ENCODE measurements around the gene FAHD1. TPM values are rescaled to one million over a fixed set of nuclear protein-coding genes. Genes with fewer than 3 reads are reported as not detected.

Gene FAHD1
- total RNA-seq, 1 donor from 2014 or later, result 53.5 TPM

- peaks cover 0 to 12% of the 10 kb centered on the region in 2 donors for H3K36me3 ChIP-seq
- peaks cover 45% of the 10 kb centered on the region for H3K4me1 ChIP-seq
- intact Hi-C loops (cut with DNase I), result no loop called here
- H3K9me3 ChIP-seq, result no peaks in the 10 kb centered on the region
- no peak for DNase-seq (ENCODE audit: extremely low spot score in 2 of 2)
- peak overlapping the region; percentile 64 to 99 for H3K4me3 ChIP-seq
- H3K27ac ChIP-seq, result no peak overlapping the region
- TF ChIP-seq POLR2AphosphoS5 (IDR thresholded peaks at IDR 0.05; ENCODE audit: insufficient read depth in 1 of 2, low read depth in 1 of 2), result no peak
- TF ChIP-seq, protein P1, sequence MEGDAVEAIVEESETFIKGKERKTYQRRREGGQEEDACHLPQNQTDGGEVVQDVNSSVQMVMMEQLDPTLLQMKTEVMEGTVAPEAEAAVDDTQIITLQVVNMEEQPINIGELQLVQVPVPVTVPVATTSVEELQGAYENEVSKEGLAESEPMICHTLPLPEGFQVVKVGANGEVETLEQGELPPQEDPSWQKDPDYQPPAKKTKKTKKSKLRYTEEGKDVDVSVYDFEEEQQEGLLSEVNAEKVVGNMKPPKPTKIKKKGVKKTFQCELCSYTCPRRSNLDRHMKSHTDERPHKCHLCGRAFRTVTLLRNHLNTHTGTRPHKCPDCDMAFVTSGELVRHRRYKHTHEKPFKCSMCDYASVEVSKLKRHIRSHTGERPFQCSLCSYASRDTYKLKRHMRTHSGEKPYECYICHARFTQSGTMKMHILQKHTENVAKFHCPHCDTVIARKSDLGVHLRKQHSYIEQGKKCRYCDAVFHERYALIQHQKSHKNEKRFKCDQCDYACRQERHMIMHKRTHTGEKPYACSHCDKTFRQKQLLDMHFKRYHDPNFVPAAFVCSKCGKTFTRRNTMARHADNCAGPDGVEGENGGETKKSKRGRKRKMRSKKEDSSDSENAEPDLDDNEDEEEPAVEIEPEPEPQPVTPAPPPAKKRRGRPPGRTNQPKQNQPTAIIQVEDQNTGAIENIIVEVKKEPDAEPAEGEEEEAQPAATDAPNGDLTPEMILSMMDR (IDR thresholded peaks at IDR 0.05), result no peak
- TF ChIP-seq POLR2A (IDR thresholded peaks at IDR 0.05), result no peak
- no peaks in the 10 kb centered on the region for H3K27me3 ChIP-seq
Measured at GRCh38 chr16:1825864-1826690, 929 bp upstream of the FAHD1 start.

DNA sequence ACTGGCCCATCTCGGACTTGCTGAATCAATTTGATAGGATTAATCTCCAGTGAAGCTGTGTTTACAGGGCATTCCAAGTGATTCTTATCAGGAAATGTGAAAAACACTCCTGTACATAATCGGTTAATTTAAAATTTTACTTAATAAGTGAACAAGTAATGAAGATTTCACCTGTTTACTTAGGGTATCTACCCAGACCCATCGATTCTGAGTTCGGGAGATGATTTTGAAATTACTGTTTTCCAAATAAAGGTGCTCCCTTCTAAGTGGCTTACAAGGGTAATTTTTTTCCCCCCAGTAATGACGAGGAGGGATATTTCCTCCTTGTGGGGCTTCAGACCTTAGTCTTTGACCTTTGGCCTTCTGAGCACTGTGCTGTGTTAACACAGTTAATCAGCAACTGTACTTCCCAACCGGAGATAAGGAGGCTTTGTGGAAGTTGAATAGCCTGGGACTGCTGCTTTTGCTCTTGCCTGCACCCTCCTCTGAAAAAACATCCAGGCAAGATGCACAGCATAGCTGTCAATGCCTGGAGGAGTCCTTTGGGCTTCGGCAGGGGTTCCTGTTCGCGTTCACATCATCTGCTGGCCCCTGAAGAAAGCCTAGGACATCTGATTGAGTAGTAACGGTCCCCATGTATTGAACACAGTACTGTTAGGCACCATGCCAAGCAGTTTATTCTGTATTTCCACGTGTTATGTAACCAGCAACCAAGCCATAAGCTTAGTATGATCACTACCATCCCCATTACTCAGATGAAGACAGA is 1.8 kb downstream of the FAHD1 start:
- TF ChIP-seq, protein P1 (IDR thresholded peaks at IDR 0.05), result no peak
- TF ChIP-seq POLR2A (IDR thresholded peaks at IDR 0.05), result no peak
- TF ChIP-seq POLR2AphosphoS5 (IDR thresholded peaks at IDR 0.05; ENCODE audit: insufficient read depth in 1 of 2, low read depth in 1 of 2), result no peak
- H3K4me1 ChIP-seq, result peaks cover 45% of the 10 kb centered on the region
- no peak for DNase-seq (ENCODE audit: extremely low spot score in 2 of 2)
- intact Hi-C loops (cut with DNase I), result no loop called here
- no peak overlapping the region for H3K4me3 ChIP-seq
- no peaks in the 10 kb centered on the region for H3K9me3 ChIP-seq
- H3K27me3 ChIP-seq, result no peaks in the 10 kb centered on the region
- H3K36me3 ChIP-seq, result no peaks in the 10 kb centered on the region
- no peak overlapping the region for H3K27ac ChIP-seq

GRCh38 chr16:1830213-1830612 is 3.2 kb downstream of the FAHD1 start:
- no peak overlapping the region for H3K4me3 ChIP-seq
- no peaks in the 10 kb centered on the region for H3K27me3 ChIP-seq
- no peaks in the 10 kb centered on the region for H3K36me3 ChIP-seq
- TF ChIP-seq POLR2A (IDR thresholded peaks at IDR 0.05) (no peak), POLR2AphosphoS5 (IDR thresholded peaks at IDR 0.05; ENCODE audit: insufficient read depth in 1 of 2, low read depth in 1 of 2) (no peak)
- TF ChIP-seq, protein P1 (IDR thresholded peaks at IDR 0.05), result no peak
- H3K9me3 ChIP-seq, result no peaks in the 10 kb centered on the region
- no peak overlapping the region for H3K27ac ChIP-seq
- peaks cover 35% of the 10 kb centered on the region for H3K4me1 ChIP-seq
- intact Hi-C loops (cut with DNase I), result no loop called here
- no peak for DNase-seq (ENCODE audit: extremely low spot score in 2 of 2)

GRCh38 chr16:1831186-1832075 is 4.4 kb downstream of the FAHD1 start:
- no peak overlapping the region for H3K27ac ChIP-seq
- H3K36me3 ChIP-seq, result no peaks in the 10 kb centered on the region
- DNase-seq (ENCODE audit: extremely low spot score in 2 of 2), result no peak
- intact Hi-C loops (cut with DNase I), result no loop called here
- TF ChIP-seq POLR2A (IDR thresholded peaks at IDR 0.05) (no peak), POLR2AphosphoS5 (IDR thresholded peaks at IDR 0.05; ENCODE audit: insufficient read depth in 1 of 2, low read depth in 1 of 2) (no peak)
- TF ChIP-seq, protein P1 (IDR thresholded peaks at IDR 0.05), result no peak
- no peaks in the 10 kb centered on the region for H3K9me3 ChIP-seq
- H3K27me3 ChIP-seq, result no peaks in the 10 kb centered on the region
- H3K4me3 ChIP-seq, result no peak overlapping the region
- H3K4me1 ChIP-seq, result peaks cover 28% of the 10 kb centered on the region
